GM18499 (cell line): ENCODE results near the gene ACBD6.

Source experiments
- ATAC-seq: cut with Tn5 transposase; IDR thresholded peaks from one replicate; pipeline ENCODE4 v1.9.1; 2021; ENCODE audit warnings: moderate number of reproducible peaks; ENCODE audit not compliant: insufficient read depth, unreplicated experiment

The ACBD6 gene

GRCh38 chr1:180248731-180249681, 253.4 kb downstream of the ACBD6 start:
- ATAC-seq: no peak

- no peak for ATAC-seq
Observed at GRCh38 chr1:180248176-180248575, 254.2 kb downstream of the ACBD6 start.

- ATAC-seq: no peak
Observed at GRCh38 chr1:180247580-180247979, 254.8 kb downstream of the ACBD6 start.

- ATAC-seq: no peak
Observed at GRCh38 chr1:180247061-180247460, 255.3 kb downstream of the ACBD6 start.

GRCh38 chr1:180246579-180246978, 255.8 kb downstream of the ACBD6 start:
- ATAC-seq: no peak

- ATAC-seq: no peak
Observed at GRCh38 chr1:180244840-180245239, 257.5 kb downstream of the ACBD6 start.

- ATAC-seq: no peak
Observed at GRCh38 chr1:180243517-180244221, 258.7 kb downstream of the ACBD6 start.

GRCh38 chr1:180241716-180242544, 260.4 kb downstream of the ACBD6 start:
- no peak for ATAC-seq

GRCh38 chr1:180239145-180240096, 263.0 kb downstream of the ACBD6 start:
- ATAC-seq: no peak

- no peak for ATAC-seq
Observed at GRCh38 chr1:180238675-180239074, 263.7 kb downstream of the ACBD6 start.
